ENCODE results near the gene NUF2.
A peak's percentile ranks its signal among the peaks of the same experiment; 100 is the strongest.
"Not testable (repeated sequence)": the region's sequence is repeated elsewhere in the genome, so short reads cannot be mapped to it uniquely, and the experiment has no call there.

The NUF2 gene

DNA sequence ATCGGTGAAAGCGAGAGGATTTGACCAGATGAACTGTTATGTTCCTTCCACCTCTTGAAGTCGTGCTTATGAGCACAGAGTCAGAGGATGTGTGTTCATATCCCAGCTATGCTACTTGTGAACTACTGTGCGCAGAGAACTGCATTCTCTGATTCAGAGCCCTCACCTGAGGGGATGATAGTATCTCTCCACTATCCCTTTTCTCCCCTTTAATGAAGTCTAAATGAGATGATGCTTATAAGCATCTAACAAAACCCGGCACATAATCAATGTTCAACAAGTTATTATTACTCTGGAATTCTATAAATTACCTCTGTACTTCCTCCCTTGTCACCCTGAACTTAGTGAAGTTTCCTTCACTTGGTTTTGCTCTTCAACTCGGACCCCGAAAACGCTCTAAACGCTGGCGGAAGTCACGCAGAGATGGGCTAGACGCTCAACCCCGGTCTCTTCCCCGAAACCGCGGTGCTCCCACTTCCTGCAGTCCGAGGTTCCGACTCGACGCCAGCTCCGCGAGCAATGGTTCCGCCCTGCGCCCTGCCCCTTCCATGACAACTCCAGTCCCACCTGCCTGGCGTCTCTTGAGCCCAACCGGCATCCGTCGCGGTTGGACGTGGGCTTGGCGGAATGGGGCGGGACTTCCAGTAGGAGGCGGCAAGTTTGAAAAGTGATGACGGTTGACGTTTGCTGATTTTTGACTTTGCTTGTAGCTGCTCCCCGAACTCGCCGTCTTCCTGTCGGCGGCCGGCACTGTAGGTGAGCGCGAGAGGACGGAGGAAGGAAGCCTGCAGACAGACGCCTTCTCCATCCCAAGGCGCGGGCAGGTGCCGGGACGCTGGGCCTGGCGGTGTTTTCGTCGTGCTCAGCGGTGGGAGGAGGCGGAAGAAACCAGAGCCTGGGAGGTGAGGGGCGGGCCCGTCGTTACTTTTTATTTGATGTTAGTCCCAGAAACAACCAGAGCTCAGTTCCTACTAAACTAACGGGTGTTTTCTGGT lies at the start of gene NUF2:
NUF2 (plus strand) TSS at position 644 of the 995 bp plus-strand sequence. CDS start 4,098 bp downstream, outside the sequence.
- peak; percentile 94 to 96 (median 95) for DNase-seq (ENCODE audit: low read depth in 3 of 3)

DNA sequence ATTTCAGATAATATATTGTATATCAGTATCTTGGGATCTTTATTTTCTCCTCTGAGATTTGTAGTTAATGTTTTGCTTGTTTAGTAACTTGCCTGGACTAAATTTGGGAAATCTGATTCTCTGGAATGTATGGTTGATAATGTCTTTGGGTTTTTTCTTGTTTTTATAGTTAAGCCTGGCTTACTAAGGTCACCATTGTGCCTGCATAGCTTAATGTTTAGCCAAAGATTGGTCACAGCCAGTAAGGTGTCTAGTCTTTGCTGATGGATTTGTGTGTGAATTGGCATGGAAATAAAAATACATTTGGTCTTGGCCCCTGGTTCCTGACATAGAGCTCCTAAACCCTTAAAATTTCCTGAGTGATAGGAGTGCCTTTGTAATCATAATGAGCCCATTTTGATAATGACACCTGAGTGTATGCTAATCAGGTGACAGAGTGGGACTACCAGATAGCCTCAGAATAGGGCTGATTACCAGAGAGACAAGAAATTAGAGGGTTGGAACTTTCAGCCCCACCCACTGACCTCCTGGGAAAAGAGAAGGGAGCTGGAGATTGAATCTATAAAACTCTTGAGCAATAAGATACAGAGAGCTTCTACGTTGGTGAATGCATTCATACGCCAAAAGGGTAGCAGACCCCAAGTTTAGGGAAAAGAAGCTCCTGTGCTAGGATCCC lies 47.9 kb upstream of the NUF2 start:
- DNase-seq (ENCODE audit: low read depth in 3 of 3), result no peak

DNA sequence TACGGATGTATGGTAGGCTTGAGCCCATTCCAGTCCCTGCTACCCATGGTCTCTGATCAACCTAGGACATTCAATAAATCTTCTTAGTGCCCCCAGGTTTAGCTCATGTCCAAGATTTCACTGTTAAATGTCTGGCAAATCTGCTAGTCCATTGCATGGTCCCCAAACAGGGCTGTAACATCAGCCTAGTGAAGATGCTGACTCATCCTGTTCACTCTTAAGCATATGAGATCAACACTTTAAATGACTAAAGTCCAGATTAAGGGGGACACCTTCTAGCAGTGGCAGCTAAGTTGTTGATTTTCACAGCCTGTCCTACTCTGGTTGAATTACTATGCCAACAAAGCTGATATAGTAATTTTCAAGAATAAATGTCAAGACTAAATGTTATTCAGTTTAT lies 46.5 kb upstream of the NUF2 start:
- no peak for DNase-seq (ENCODE audit: low read depth in 3 of 3)

DNA sequence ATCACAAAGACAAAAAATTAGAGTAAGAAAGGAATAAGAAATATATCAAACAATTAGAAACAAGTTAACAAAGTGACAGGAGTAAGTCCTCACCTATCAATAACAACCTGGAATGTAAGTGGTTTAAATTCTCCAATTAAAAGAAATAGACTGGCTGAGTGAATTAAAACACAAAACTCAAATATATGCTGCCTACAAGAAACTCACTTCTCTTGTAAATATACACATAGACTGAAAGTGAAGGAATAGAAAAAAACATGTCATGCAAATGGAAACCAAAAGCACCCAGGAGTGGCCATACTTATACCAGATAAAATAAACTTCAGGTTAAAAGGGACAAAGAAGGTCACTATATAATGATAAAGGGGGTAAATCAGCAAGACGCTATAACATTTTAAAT lies 43.2 kb upstream of the NUF2 start:
- no peak for DNase-seq (ENCODE audit: low read depth in 3 of 3)

DNA sequence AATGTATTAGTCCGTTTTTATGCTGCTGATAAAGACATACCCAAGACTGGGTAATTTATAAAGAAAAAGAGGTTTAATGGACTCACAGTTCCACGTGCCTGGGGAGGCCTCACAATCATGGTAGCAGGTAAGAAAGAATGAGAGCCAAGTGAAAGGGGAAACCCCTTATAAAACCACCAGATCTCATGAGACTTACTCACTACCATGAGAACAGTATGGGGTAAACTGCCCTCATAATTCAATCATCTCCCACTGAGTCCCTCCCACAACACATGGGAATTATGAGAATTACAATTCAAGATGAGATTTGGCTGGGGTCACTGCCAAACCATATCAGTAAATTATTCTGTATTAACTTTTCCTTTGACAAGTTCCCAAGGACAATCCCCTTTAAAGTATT lies 36.9 kb upstream of the NUF2 start:
- DNase-seq (ENCODE audit: low read depth in 3 of 3), result not testable (repeated sequence)

DNA sequence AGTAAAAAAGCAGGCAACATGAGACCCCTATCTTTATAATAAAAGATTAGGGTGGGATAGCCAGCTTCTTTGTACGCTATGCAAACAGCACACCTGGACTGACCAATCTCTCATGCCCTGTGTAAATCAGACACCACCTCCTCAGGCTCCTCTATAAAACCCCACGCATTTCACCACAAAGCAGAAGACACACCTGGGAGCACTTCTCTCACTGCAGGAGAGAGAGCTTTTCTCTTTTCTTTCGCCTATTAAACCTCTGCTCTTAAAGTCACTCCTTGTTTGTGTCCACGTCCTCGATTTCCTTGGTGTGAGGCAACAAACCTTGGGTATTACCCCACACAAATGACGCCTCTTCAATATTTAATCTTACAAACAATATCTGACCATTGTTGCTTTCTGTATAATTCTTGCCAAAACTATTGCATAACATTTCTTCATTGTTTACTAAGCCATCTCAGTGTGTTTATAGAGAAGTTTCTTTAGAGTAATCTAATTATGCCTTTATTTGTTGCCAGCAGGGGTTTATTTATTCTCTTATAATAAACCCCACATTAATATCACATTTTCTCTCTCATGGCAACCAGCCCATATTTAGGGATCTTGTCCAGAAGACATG lies 31.6 kb upstream of the NUF2 start:
- no peak for DNase-seq (ENCODE audit: low read depth in 3 of 3)

DNA sequence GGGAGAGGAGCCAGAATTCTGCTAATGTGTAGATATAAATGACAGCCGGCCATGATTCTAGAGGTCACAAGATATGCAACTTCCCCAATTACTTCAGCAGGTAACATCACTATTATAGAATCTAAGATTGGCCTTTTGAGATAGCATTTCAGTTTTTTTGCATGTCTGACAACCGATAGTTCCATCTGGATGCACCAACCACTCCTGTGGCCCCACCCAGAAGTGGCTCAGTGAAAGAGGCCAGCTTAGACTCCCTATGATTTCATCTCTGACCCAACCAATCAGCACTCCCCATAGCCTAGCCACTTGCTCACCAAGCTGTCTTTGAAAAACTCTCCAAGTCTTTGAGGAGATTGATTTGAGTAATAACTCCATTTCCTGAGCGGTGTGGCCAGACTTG lies 30.3 kb upstream of the NUF2 start:
- DNase-seq (ENCODE audit: low read depth in 3 of 3), result no peak

DNA sequence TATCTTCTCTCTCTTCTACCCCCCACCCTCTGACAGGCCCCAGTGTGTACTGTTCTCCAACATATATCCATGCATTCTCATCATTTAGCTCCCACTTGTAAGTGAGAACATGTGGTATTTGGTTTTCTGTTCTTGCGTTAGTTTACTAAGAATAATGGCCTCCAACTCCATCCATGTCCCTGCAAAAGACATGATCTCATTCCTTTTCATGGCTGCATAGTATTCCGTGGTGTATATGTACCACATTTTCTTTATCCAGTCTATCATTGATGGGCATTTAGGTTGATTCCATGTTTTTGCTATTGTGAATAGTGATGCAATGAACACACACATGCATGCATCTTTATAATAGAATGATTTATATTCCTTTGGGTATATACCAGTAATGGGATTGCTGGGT lies 29.6 kb upstream of the NUF2 start:
- not testable (repeated sequence) for DNase-seq (ENCODE audit: low read depth in 3 of 3)

DNA sequence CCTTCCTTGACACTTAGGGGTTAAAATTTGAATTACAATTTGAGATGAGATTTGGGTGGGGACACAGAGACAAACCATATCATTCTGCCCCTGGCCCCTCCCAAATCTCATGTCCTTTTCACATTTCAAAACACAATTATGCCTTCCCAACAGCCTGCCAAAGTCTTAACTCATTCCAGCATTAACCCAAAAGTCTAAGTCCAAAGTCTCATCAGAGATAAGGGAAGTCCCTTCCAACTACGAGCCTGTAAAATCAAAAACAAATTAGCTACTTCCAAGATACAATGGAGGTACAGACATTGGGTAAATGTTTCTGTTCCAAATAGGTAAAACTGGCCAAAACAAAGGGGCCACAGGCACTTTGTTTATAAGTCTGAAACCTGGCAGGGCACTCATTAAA lies 28.3 kb upstream of the NUF2 start:
- DNase-seq (ENCODE audit: low read depth in 3 of 3), result not testable (repeated sequence)

DNA sequence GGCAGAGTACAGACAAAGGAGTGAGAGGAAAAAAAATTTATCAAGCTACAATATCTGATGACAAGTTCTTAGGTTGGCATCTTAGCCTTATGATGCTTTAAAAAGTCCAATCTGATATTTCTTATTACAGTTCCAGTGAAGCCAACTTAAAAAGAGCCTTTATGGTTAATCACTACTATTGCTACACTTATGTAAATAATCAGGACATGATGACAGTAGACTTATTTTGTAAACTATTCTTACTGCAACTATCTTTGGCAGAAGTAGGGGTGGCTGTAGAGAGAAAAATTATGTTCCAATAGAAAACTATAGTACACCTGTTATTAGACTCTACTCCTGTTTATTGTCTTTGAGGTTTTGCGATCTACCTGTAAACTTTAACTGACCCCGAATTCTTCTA lies 25.8 kb upstream of the NUF2 start:
- no peak for DNase-seq (ENCODE audit: low read depth in 3 of 3)

DNA sequence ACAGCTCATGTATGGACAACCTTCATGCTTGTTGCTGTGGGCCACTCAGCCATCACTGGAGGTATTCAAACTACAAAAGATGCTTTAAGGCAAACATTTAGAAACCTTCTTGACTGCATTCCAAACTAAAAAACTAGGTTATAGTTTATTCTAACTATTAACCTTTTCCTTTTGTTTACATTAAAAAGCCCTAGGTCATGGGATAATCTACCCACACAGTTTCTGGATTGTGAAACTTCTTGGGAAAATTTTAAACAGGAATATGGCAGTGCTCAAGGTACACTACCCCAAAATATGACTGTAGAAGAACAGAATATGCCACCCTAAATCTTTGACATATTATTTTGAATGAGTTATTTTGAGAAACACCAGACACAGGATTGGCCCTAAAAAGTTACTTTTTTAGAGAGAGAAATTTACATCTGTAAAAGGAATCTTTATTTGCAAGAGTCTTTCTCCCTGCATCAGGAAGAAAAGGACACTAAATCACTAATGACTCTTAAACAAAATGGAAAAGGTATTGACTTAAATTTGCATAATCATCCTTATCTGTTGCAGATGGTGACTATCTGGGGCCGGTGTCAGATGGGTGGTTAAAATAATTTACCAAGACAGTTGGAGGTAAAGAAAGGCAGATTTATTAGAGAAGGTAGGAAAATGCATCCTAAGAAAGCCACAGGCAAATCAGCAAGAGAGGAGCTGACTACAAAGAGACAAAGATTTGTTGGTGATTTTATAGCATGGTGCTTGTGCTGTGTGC lies 25.1 kb upstream of the NUF2 start:
- DNase-seq (ENCODE audit: low read depth in 3 of 3), result no peak

DNA sequence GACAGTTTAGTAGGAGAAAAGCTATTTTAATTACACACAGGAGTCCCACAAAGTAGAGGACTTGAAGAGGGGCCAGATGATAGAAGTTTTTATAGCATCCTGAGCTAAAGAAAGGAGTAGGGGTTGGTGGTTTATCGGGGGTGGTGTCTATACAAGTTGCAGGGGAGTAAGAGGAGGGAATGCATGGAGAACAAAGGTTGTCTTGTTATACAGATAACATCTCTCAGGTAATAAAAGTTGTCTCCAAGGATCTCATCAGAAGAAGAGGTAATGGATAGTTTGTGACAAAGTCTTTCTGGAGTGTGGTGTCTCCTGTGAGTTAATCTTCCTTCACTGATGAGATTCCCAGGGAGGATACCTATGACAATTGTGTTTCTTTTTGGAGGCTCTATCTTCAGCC lies 23.4 kb upstream of the NUF2 start:
- no peak for DNase-seq (ENCODE audit: low read depth in 3 of 3)

DNA sequence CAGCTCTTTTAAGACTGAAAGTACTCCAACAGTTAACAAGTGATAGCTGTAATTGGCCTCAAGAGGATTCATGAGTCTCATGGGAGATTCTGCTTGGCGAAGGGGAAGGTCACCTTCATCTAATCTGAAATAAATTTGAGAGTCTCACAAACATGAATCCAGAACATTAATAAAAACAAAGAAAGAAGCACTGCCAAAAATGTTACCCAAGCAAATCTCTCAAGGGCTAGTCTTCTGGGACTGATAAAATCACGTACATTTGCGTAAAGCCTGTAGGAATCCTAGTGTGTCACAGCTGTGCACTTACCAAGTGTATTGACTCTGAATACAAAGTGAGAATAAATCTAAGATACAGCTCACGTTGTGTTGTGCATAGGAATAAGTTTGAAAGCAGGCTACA lies 21.2 kb upstream of the NUF2 start:
- no peak for DNase-seq (ENCODE audit: low read depth in 3 of 3)

DNA sequence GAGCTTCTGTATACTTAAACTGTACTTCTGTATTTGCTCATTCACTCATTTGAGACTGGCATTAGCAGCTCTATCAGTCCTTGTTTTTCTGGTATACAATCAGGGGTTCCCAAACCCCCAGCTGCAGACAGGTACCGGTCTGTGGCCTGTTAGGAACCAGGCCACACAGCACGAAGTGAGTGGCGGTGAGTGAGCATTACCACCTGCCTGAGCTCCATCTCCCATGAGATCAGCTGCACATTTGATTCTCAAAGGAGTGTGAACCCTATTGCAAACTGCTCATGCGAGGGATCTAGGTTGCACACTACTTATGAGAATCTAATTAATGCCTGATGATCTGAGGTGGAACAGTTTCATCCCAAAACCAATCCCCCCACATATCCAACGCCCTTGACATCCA lies 18.2 kb upstream of the NUF2 start:
- DNase-seq (ENCODE audit: low read depth in 3 of 3), result no peak

DNA sequence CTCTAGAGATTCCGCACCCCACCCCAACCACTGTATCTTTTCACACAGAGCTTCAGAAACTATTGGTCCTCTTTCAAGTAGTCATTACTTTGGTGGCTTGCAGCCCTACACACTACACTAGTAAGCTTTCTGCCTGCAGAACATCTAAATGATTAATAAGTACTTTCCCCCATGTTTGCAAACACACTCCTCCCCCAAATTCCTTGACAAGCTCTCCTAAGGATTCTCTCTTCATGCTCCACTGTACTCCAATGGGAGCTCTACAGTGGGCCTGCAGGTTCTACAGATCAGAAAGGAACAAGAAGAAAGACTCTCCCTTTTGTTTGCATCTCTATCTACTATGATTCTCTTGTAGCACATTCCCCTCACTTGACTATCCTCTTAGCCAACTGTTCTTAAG lies 16.3 kb upstream of the NUF2 start:
- DNase-seq (ENCODE audit: low read depth in 3 of 3), result no peak

DNA sequence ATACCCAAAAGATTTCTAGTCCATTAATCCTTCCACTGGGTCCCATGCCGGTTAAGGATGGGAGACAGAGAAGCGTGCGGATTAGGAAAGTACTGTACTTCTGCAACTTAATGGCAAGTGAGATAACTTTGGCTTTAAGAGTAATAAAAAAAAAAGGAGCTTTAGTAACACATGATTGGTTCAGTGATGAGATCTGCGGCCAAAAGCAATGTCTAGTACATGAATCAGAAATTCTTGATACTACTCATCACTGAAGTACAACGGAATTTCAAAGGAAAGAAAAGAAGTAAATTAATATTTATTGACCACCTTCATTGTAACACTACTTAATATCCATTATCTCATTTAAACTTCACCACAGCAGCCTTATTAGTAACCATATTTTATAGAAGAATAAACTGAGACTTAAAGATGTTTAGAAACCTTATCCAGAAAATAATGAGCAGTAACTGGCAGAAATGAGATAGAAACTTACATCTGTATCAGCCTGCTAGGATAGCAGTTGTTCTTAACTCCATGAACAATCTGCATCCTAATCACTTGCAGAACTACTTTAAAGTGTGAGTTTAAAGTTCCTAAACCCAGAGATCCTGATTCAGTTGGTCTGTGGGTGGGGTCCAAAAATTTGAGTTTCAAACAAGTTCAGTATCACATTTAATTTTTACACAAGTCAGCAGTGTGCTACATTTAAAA lies 14.1 kb upstream of the NUF2 start:
- DNase-seq (ENCODE audit: low read depth in 3 of 3), result no peak

DNA sequence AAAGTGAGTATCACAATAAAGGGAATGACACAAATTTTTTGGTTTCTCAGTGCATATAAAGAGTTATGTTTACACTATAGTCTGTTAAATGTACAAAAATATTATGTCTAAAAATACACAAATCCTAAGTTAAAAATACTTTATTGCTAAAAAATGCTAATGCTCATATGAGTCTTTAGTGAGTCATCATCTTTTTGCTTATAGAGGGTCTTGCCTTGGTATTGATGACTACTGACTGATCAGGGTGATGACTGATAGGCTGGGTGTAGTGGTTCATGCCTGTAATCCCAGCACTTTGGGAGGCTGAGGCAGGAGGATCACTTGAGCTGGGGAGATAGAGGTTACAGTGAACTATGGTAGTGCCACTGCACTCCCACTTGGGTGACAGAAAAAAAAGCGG lies 12.9 kb upstream of the NUF2 start:
- no peak for DNase-seq (ENCODE audit: low read depth in 3 of 3)

DNA sequence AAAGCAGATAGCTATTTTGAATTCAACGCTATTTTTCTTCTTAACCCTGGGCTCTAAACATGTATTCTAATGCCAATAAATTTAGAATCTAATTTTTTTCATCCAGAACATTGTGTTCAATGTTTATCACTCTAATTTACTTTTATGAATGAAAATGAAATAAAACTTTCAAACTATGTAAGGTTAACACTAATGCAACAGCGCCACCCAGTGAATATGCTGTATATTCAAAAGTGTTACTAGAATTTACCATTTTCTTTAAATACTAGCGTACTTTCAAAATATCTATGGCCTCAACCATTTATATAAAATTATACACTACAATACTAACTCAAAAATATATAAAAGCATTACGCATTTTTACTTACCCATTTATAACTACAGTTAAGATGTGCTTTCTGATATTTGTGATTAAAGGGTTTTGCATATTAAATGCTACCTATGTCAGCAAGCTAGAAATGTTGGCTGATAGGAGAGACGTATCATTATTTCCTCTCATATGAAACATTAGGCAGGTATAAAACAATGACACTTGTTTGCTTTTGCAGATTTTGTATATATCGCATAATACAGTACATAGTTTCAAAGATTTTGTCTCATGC lies 5.9 kb upstream of the NUF2 start:
- peak in 2 of 3 experiments; percentile 19 to 20 for DNase-seq (ENCODE audit: low read depth in 3 of 3)

DNA sequence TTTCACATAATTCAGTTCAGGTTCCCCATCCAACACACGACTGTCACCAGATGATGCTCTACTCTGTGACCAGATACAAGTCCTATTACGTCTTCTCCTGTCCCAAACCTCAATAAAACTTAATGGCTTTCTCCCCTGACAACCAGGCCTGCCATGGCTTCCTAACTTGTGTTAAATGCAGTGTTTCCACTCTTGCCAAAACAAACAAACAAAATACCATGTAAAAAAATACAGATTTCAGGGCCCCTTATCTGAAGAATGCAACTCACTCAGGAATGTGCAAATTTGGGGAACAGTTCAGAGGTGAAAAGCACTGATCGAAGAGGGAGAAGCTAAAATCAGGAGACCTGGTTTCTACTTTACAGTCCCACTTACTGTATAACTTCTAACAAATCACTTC lies 863 bp upstream of the NUF2 start:
- DNase-seq (ENCODE audit: low read depth in 3 of 3), result no peak

DNA sequence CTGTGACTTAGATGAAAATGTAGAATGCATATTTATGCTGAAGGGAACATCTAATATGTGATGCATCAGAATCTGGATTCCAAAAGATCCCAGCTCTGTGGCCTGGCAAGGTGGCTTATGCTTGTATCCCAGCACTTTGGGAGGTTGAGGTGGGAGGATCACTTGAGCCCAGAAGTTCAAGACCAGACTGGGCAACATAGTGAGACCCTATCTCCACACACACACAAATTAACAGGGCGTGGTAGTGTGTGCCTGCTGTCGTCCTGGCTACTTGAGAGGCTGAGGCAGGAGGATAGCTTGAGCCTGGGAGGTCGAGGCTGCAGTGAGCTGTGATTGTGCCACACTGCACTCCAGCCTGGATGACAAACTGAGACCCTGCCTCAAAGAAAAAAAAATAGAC lies 1.6 kb downstream of the NUF2 start:
- DNase-seq (ENCODE audit: low read depth in 3 of 3), result not testable (repeated sequence)

DNA sequence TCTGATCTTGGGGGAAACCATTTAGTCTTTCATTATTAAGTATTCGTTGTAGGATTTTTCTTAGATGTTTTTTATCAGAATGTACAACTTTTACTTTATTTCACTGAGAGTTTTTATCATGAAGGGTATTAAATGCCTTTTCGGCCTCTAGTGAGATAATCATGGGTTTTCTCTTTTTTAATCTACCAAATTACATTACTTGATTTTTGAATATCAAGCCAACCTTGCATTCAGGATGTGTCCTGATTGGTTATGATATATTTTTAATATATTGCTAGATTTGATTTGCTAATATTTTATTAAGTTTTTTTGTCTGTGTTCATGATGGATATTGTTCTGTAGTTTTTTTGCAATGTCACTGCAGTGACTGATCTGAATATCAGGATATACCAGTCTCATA lies 9.4 kb downstream of the NUF2 start:
- DNase-seq (ENCODE audit: low read depth in 3 of 3), result no peak
